Fibroblast of pulmonary artery (primary cell): Measurements from ENCODE around the gene SYCP3.
A peak's percentile ranks its signal among the peaks of the same experiment; 100 is the strongest.

ENCODE experiments used
- DNase-seq: peaks from one replicate; pipeline ENCODE4 v3.0.0-alpha.2; 2010; ENCODE audit warnings: low read depth
- H3K4me3 ChIP-seq: replicated peaks from 2 replicates; pipeline ENCODE4 v1.5.1; 2011; ENCODE audit warnings: low read depth, mild to moderate bottlenecking, control low read depth, low read length, moderate library complexity
- TF ChIP-seq, protein P1 (sequence below): IDR thresholded peaks from 2 replicates; pipeline ENCODE4 v1.5.1; 2011; ENCODE audit warnings: mild to moderate bottlenecking, control low read depth, low read length, inconsistent platforms; ENCODE audit errors: missing control alignments

Gene SYCP3

DNA sequence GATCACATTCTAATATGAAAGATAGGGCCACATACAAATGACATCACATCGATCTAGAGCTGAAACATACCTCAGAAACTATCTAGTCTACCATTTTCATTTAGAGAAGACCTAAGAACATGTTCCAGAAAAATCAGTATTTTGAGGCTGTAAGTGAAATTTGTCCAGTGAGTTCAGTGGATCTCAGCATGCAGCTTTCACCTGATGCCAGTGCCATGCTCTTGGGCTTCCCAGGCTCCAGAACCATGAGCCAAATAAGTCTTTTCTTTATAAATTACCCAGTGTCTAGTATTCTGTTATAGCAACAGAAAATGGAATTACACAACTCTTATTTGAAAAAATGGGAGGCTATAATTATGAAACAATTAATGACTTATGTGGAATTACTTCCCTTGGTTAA is 32.9 kb downstream of the SYCP3 start:
- TF ChIP-seq, protein P1, sequence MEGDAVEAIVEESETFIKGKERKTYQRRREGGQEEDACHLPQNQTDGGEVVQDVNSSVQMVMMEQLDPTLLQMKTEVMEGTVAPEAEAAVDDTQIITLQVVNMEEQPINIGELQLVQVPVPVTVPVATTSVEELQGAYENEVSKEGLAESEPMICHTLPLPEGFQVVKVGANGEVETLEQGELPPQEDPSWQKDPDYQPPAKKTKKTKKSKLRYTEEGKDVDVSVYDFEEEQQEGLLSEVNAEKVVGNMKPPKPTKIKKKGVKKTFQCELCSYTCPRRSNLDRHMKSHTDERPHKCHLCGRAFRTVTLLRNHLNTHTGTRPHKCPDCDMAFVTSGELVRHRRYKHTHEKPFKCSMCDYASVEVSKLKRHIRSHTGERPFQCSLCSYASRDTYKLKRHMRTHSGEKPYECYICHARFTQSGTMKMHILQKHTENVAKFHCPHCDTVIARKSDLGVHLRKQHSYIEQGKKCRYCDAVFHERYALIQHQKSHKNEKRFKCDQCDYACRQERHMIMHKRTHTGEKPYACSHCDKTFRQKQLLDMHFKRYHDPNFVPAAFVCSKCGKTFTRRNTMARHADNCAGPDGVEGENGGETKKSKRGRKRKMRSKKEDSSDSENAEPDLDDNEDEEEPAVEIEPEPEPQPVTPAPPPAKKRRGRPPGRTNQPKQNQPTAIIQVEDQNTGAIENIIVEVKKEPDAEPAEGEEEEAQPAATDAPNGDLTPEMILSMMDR, result no peak
- DNase-seq, result no peak
- H3K4me3 ChIP-seq, result no peak overlapping the region

DNA sequence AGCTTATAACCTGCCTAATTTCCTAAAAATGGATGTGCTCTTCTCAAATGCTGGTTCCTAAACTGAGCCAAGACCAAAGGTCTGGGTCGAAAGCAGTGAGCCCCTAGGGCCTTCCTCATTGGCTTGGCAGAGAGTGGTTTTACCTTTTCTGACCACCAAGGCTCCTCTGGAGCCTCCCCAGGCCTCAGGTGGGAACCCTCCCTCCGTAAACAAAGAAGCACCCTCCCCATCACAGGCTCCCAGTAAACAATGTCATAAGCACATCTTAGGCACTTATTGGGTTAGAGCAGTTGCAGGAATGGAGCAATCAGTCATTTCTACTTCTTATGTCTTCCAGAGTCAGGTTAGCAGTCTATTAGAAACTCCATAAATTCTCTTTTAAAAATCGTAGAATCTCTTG is 35.8 kb downstream of the SYCP3 start:
- TF ChIP-seq, protein P1, result no peak
- no peak overlapping the region for H3K4me3 ChIP-seq
- no peak for DNase-seq

DNA sequence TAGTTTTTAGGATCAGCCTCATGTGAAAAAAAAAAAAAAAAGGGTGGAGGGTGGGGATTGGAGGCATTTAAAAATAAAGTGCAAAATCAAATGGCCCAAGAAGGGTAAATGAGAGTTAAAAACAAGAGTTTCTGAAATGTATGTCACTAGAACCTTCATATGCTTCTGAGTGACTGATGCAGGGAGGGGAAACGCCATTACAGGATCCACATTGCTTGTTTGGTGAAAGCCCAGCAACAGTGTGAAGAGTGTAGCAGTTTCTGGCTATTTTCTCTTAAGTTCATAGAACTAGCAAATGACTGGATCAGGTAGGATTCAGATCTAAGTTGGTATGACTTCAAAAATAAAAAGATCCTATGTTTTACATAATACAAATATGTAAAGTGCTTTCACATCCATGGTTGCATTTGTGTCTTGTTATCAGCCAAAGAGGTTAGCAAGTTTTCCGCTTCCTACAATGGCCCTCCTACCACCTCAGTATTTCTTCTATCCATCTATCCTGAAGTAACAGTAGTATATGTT is 38.9 kb downstream of the SYCP3 start:
- TF ChIP-seq, protein P1, result no peak
- H3K4me3 ChIP-seq, result no peak overlapping the region
- DNase-seq, result no peak

DNA sequence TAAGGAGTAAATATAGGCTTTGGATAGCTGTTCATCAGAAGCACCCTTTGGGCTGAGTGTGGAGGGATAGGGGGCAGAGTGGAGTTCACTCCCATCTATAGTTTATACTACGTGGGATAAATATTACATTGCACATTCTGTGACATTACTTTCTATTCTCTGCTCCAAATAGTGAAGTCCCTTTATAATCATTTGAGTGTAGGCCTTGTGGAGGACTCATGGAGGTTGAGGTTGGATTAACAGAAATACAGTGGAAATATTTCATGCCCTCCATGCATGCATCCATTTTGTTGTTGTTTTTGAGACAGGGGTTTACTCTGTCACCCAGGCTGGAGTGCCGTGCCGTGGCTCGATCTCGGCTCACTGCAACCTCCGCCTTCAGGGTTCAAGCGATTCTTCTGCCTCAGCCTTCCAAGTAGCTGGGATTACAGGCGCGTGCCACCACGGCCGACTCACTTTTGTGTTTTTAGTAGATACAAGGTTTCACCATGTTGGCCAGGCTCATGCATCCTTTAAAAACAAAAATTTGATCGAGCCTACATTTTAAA is 40.4 kb downstream of the SYCP3 start:
- H3K4me3 ChIP-seq, result peak overlapping the region; percentile 79
- peak; percentile 20 for DNase-seq
- TF ChIP-seq, protein P1, result peak; percentile 40

DNA sequence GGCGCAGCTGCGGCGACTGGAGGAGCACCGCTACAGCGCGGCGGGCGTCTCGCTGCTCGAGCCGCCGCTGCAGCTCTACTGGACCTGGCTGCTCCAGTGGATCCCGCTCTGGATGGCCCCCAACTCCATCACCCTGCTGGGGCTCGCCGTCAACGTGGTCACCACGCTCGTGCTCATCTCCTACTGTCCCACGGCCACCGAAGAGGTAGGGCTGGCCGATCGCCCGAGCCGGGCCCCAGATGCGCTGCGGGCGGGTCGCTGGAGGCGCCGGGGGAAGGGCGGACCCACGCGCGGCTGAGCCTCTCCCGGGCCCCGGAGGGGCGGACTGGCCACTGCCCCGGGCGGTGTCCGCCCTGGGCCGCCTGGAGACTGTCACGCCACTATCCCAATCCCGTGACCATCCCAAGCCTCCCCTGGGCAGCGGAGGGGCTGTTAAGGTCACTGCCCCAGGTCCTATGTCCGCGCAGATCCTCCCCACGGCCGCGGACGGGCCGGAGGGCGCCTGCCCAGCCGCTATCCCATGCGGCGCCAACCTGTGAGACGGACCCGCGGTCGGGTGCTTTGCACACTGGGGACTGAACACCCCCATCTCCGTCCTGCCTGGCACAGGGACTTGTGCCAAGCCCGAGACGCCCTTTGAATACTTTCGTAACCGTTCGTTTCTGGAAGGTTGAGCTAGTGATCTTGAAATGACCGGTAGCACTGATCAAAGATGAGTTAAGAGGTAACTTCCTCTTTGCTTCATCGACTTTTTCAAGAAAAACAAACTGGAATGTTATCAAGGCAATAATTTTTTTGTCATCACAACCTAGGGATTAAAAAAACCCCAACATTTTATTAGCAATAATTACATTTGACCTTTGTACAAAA is 41.1 kb downstream of the SYCP3 start:
- TF ChIP-seq, protein P1, result no peak
- peak; percentile 31 for DNase-seq
- peak overlapping the region; percentile 79 for H3K4me3 ChIP-seq

DNA sequence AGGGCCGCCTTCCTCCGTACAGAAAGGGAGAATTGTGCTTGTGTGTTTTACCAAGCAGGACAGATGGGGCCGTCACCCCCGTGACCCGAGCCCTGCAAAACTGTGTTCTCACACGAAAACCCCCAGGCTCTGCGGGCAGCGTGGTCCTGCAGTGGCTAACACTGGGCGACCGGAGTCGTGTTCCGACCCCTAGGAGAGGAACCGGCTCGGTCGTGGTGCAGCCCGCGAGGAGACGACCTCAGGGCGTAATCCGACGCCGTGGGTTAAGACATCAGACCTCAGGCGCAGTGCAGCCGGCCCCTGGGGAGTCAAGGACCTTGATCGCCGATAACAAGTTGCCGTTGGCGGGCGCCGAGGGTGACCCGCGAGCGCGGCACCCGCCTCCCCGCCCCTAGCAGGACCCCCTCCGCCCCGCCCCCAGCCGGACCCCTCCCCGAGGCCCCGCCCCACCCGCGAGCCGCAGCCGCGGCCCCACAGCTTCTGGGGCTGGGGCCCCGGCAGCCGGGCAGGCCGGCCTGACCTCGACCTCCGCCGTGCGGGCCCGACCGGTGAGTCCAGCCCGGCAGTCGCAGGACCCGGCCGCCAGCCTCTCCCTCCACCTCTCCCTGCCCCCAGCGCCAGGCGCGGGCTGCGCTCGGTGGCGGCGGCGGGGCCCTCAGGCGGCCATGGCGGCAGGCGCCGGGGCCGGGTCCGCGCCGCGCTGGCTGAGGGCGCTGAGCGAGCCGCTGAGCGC is 41.9 kb downstream of the SYCP3 start, which contains the start of gene CHPT1:
CHPT1 (plus strand) TSS at position 444 of the 733 bp plus-strand sequence; CDS start at position 666, 222 bp downstream.
- peak within 1 kb of the TSS; percentile 79 for H3K4me3 ChIP-seq
- TF ChIP-seq, protein P1, result no peak
- DNase-seq, result peak; percentile 41
